Tibial artery (tissue), 4 donors: ENCODE measurements around the gene METTL15.
"Not testable (repeated sequence)": the region's sequence is repeated elsewhere in the genome, so short reads cannot be mapped to it uniquely, and the experiment has no call there.

Source experiments
- DNase-seq, 2 donors: peaks; one replicate each; pipeline ENCODE4 v3.0.0-alpha.2; 2019
- H3K27ac ChIP-seq, 2 donors: fragments of 200-600 bp; sonication (generic) in 1 of 2; 1 replicate in 1 of 2; 2 replicates in 1 of 2; pipeline ENCODE4 v1.5.1; 2018 to 2019; ENCODE audit warnings: mild to moderate bottlenecking in 1 of 2
- H3K27me3 ChIP-seq, 2 donors: fragments of 200-600 bp; sonication (generic) in 1 of 2; one replicate each; pipeline versions ENCODE4 v1.5.1 to v1.6.0; 2016 to 2019
- H3K36me3 ChIP-seq, 3 donors: fragments of 200-600 bp; sonication (generic) in 2 of 3; one replicate each; pipeline ENCODE4 v1.5.1; 2016 to 2019; ENCODE audit warnings: mild to moderate bottlenecking in 2 of 3
- H3K4me1 ChIP-seq, 4 donors: fragments of 200-600 bp; sonication (generic) in 2 of 4; 1 replicate in 3 of 4; 2 replicates in 1 of 4; pipeline ENCODE4 v1.5.1; 2016 to 2019
- H3K4me3 ChIP-seq, 2 donors: fragments of 200-600 bp; sonication (generic) in 1 of 2; 1 replicate in 1 of 2; 2 replicates in 1 of 2; pipeline ENCODE4 v1.5.1; 2018 to 2019; ENCODE audit warnings: mild to moderate bottlenecking in 2 of 2
- H3K9me3 ChIP-seq, 3 donors: fragments of 200-600 bp; sonication (generic) in 1 of 3; one replicate each; pipeline ENCODE4 v1.5.1; 2016 to 2019
- CTCF ChIP-seq, 2 experiments: fragments of 200-600 bp in 1 of 2; fragments of 450-650 bp in 1 of 2; IDR thresholded peaks; one replicate each; pipeline ENCODE4 v1.5.1; 2017 to 2019; ENCODE audit warnings: antibody characterized with exemption in 2 of 2, mild to moderate bottlenecking in 1 of 2, moderate library complexity in 1 of 2
- intact Hi-C: fragments of 100-400 bp; cut with DNase I; formaldehyde crosslinking; loops from one replicate; pipeline ENCODE4 v1.15.0; 2023; ENCODE audit warnings: low total_unique reads

METTL15 gene

DNA sequence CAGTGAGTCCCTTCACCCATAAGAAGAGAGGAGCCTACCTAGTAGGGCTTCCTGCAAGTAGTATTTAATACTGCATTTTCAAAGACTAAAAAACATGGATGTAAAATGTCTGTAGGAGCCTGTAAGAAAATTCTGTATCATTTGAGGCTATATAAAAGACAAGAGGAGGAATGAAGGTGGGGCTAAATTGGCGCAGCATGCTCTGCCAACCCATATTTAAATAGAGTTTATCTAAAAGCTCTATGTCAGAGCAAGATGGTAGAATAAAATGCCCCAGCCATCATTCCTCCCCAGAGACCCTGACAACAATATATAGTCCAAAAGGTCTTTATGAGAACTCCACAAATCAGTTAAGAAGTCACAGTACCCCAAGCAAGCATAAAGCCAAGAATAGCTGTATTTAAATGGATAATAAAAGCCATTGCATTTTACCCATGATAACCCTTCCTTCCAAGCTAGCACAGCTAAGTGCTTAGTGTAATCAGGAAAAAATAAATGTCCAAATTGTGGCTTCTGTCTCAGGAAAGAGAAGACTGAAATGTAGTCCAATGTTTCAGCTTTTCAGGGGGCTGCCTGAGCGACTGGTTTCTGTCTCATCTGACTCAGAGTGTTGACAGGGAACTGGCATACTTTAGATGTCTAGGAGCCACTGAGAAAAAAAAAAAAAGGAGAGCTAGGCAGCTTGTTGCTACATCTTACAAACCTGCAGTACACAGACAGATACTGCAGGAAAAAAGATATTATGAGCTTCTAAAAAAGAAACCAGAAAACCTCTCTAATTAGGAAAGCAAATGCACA, 258.6 kb downstream of the METTL15 start:
- intact Hi-C loops = no loop called here
- Histone ChIP-seq H3K27ac (no peak overlapping the region), H3K36me3 (peaks cover 4 to 12% (median 9%) of the 10 kb centered on the region in 3 donors), H3K9me3 (peaks cover 0 to 28% (median 18%) of the 10 kb centered on the region in 3 donors), H3K4me1 (no peaks in the 10 kb centered on the region), H3K4me3 (no peak overlapping the region), H3K27me3 (no peaks in the 10 kb centered on the region)
- DNase-seq = no peak
- TF ChIP-seq CTCF (IDR thresholded peaks at IDR 0.05) = no peak

DNA sequence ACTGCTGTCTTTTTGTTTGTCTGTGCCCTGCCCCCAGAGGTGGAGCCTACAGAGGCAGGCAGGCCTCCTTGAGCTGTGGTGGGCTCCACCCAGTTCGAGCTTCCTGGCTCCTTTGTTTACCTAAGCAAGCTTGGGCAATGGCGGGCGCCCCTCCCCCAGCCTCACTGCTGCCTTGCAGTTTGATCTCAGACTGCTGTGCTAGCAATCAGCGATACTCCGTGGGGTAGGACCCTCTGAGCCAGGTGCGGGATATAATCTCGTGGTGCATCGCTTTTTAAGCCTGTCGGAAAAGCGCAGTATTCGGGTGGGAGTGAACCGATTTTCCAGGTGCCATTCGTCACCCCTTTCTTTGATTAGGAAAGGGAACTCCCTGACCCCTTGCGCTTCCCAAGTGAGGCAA, 269.9 kb downstream of the METTL15 start:
- H3K4me1 ChIP-seq, DNase-seq, H3K27me3 ChIP-seq: not testable (repeated sequence)

More for the DNA sequence above, 269.9 kb downstream of the METTL15 start:
- peaks cover 0 to 13% (median 0%) of the 10 kb centered on the region in 3 donors for H3K9me3 ChIP-seq
- intact Hi-C loops, H3K4me3 ChIP-seq, H3K36me3 ChIP-seq, H3K27ac ChIP-seq: not testable (repeated sequence)
